Muscle layer of duodenum (tissue), 2 donors: ENCODE data around the gene DLD.
A peak's percentile ranks its signal among the peaks of the same experiment; 100 is the strongest.

Source experiments
- H3K27ac ChIP-seq: one replicate; pipeline ENCODE4 v1.7.0; 2013; ENCODE audit warnings: mild to moderate bottlenecking, low read length
- H3K27me3 ChIP-seq: one replicate; pipeline ENCODE4 v1.7.0; 2013; ENCODE audit warnings: low read depth, mild to moderate bottlenecking, control low read depth, low read length
- H3K36me3 ChIP-seq, 2 donors: one replicate each; pipeline ENCODE4 v1.7.0; 2013; ENCODE audit warnings: low read length in 2 of 2, control low read depth in 1 of 2, mild to moderate bottlenecking in 1 of 2; ENCODE audit not compliant: insufficient read depth in 2 of 2, control insufficient read depth in 1 of 2
- H3K4me1 ChIP-seq, 2 donors: one replicate each; pipeline ENCODE4 v1.7.0; 2013; ENCODE audit warnings: low read length in 2 of 2, mild to moderate bottlenecking in 2 of 2, control low read depth in 1 of 2, moderate library complexity in 1 of 2; ENCODE audit not compliant: insufficient read depth in 2 of 2, control insufficient read depth in 1 of 2
- H3K4me3 ChIP-seq, 2 donors: one replicate each; pipeline ENCODE4 v1.7.0; 2013; ENCODE audit warnings: low read length in 2 of 2, low read depth in 1 of 2, mild to moderate bottlenecking in 1 of 2
- H3K9me3 ChIP-seq, 2 donors: one replicate each; pipeline ENCODE4 v1.7.0; 2013; ENCODE audit warnings: low read length in 2 of 2, control low read depth in 1 of 2, mild to moderate bottlenecking in 1 of 2; ENCODE audit not compliant: control insufficient read depth in 1 of 2
- donor health status: healthy.

DLD gene

GRCh38 chr7:107937531-107937930, 46.5 kb downstream of the DLD start:
- no peaks in the 10 kb centered on the region for H3K27me3 ChIP-seq
- peaks cover 16 to 40% of the 10 kb centered on the region in 2 donors for H3K36me3 ChIP-seq
- peak overlapping the region; percentile 93 for H3K27ac ChIP-seq
- H3K9me3 ChIP-seq: no peaks in the 10 kb centered on the region
- H3K4me1 ChIP-seq: peaks cover 26 to 61% of the 10 kb centered on the region in 2 donors
- H3K4me3 ChIP-seq: no peak overlapping the region

- Histone ChIP-seq H3K4me1 (peaks cover 26 to 51% of the 10 kb centered on the region in 2 donors), H3K4me3 (no peak overlapping the region), H3K9me3 (no peaks in the 10 kb centered on the region), H3K27ac (peak overlapping the region; percentile 93), H3K27me3 (no peaks in the 10 kb centered on the region), H3K36me3 (peaks cover 18 to 43% of the 10 kb centered on the region in 2 donors)
Observed at GRCh38 chr7:107938456-107939250, 47.7 kb downstream of the DLD start.

- H3K4me1 ChIP-seq: peaks cover 26 to 44% of the 10 kb centered on the region in 2 donors
Observed at GRCh38 chr7:107939573-107940489, 48.8 kb downstream of the DLD start.

GRCh38 chr7:107940951-107941350, 50.0 kb downstream of the DLD start:
- Histone ChIP-seq H3K4me1 (peaks cover 26 to 42% of the 10 kb centered on the region in 2 donors), H3K27me3 (no peaks in the 10 kb centered on the region), H3K36me3 (peaks cover 12 to 49% of the 10 kb centered on the region in 2 donors), H3K4me3 (no peak overlapping the region), H3K27ac (peak overlapping the region; percentile 93), H3K9me3 (no peaks in the 10 kb centered on the region)

More at GRCh38 chr7:107939573-107940489, 48.8 kb downstream of the DLD start:
- peak overlapping the region; percentile 93 for H3K27ac ChIP-seq
- peak overlapping the region in 1 of 2 donors; percentile 4 for H3K4me3 ChIP-seq
- no peaks in the 10 kb centered on the region for H3K27me3 ChIP-seq
- no peaks in the 10 kb centered on the region for H3K9me3 ChIP-seq
- peaks cover 20 to 49% of the 10 kb centered on the region in 2 donors for H3K36me3 ChIP-seq

- H3K27ac ChIP-seq: no peak overlapping the region
- H3K9me3 ChIP-seq: no peaks in the 10 kb centered on the region
- no peak overlapping the region for H3K4me3 ChIP-seq
- no peaks in the 10 kb centered on the region for H3K27me3 ChIP-seq
- peaks cover 19 to 31% of the 10 kb centered on the region in 2 donors for H3K4me1 ChIP-seq
- H3K36me3 ChIP-seq: peaks cover 12 to 50% of the 10 kb centered on the region in 2 donors
Observed at GRCh38 chr7:107943018-107943417, 52.0 kb downstream of the DLD start.

GRCh38 chr7:107944411-107945169, 53.6 kb downstream of the DLD start:
- no peak overlapping the region for H3K27ac ChIP-seq
- H3K36me3 ChIP-seq: peaks cover 12 to 50% of the 10 kb centered on the region in 2 donors
- peaks cover 8 to 31% of the 10 kb centered on the region in 2 donors for H3K4me1 ChIP-seq

GRCh38 chr7:107945332-107945731, 54.3 kb downstream of the DLD start:
- no peak overlapping the region for H3K27ac ChIP-seq
- H3K9me3 ChIP-seq: no peaks in the 10 kb centered on the region
- no peak overlapping the region for H3K4me3 ChIP-seq
- peaks cover under 1 to 31% of the 10 kb centered on the region in 2 donors for H3K4me1 ChIP-seq
- H3K36me3 ChIP-seq: peaks cover 11 to 45% of the 10 kb centered on the region in 2 donors
- no peaks in the 10 kb centered on the region for H3K27me3 ChIP-seq

More at GRCh38 chr7:107944411-107945169, 53.6 kb downstream of the DLD start:
- no peaks in the 10 kb centered on the region for H3K27me3 ChIP-seq
- H3K4me3 ChIP-seq: no peak overlapping the region
- H3K9me3 ChIP-seq: no peaks in the 10 kb centered on the region

- Histone ChIP-seq H3K4me1 (peaks cover 0 to 35% of the 10 kb centered on the region in 2 donors), H3K4me3 (no peak overlapping the region), H3K9me3 (no peaks in the 10 kb centered on the region), H3K27me3 (no peaks in the 10 kb centered on the region), H3K36me3 (peaks cover 19 to 47% of the 10 kb centered on the region in 2 donors), H3K27ac (no peak overlapping the region)
Observed at GRCh38 chr7:107946451-107946850, 55.5 kb downstream of the DLD start.

GRCh38 chr7:107946881-107947280, 55.9 kb downstream of the DLD start:
- no peak overlapping the region for H3K4me3 ChIP-seq
- H3K9me3 ChIP-seq: no peaks in the 10 kb centered on the region
- no peaks in the 10 kb centered on the region for H3K27me3 ChIP-seq
- peaks cover 23 to 52% of the 10 kb centered on the region in 2 donors for H3K36me3 ChIP-seq
- no peak overlapping the region for H3K27ac ChIP-seq
- H3K4me1 ChIP-seq: peaks cover 0 to 39% of the 10 kb centered on the region in 2 donors

- Histone ChIP-seq H3K27me3 (no peaks in the 10 kb centered on the region), H3K9me3 (no peaks in the 10 kb centered on the region), H3K4me1 (peaks cover 0 to 55% of the 10 kb centered on the region in 2 donors), H3K36me3 (peaks cover 29 to 47% of the 10 kb centered on the region in 2 donors), H3K27ac (peak overlapping the region; percentile 11), H3K4me3 (no peak overlapping the region)
Observed at GRCh38 chr7:107948645-107949442, 57.9 kb downstream of the DLD start.
